H1 (cell line): ENCODE measurements around the gene EPHA10. TPM values are rescaled to one million over a fixed set of nuclear protein-coding genes. Genes with fewer than 3 reads are reported as not detected.
A peak's percentile ranks its signal among the peaks of the same experiment; 100 is the strongest.

Source experiments
- CBX8 ChIP-seq: fragments of 300-800, 300-1000 bp; sonication (generic); IDR thresholded peaks from 2 replicates; pipeline ENCODE4 v1.7.1; 2016; ENCODE audit warnings: low read depth, low read length, borderline replicate concordance
- CEBPB ChIP-seq: IDR thresholded peaks from 2 replicates; pipeline ENCODE4 v1.6.1; 2012; ENCODE audit warnings: low read depth, low read length
- CHD1 ChIP-seq: IDR thresholded peaks from 2 replicates; pipeline ENCODE4 v1.6.1; 2012; ENCODE audit warnings: low read depth, low read length, improper control_type of control experiment
- CHD7 ChIP-seq: fragments of 300-600 bp; sonication (generic); IDR thresholded peaks from 2 replicates; pipeline ENCODE4 v1.7.1; 2012; ENCODE audit warnings: low read length, moderate library complexity, mild to moderate bottlenecking, inconsistent platforms; ENCODE audit not compliant: insufficient replicate concordance
- EGR1 ChIP-seq: IDR thresholded peaks from 2 replicates; pipeline ENCODE4 v1.6.1; 2011; ENCODE audit warnings: low read depth, low read length, borderline replicate concordance
- GTF2F1 ChIP-seq: IDR thresholded peaks from 2 replicates; pipeline ENCODE4 v1.6.1; 2012; ENCODE audit warnings: low read depth, low read length, improper control_type of control experiment, borderline replicate concordance
- POLR2A ChIP-seq, 2 experiments: IDR thresholded peaks; 1 replicate in 1 of 2; 2 replicates in 1 of 2; pipeline ENCODE4 v1.6.1; 2011; ENCODE audit warnings: low read depth in 2 of 2, low read length in 2 of 2, mild to moderate bottlenecking in 2 of 2; ENCODE audit errors: control extremely low read depth in 1 of 2
- POLR2AphosphoS5 ChIP-seq: IDR thresholded peaks from 2 replicates; pipeline ENCODE4 v1.6.1; 2011; ENCODE audit warnings: low read depth, low read length
- RAD21 ChIP-seq, 2 experiments: IDR thresholded peaks in 1 of 2; conservative IDR thresholded peaks in 1 of 2; 2 replicates each; pipeline ENCODE4 v1.6.1; 2011; ENCODE audit warnings: low read depth in 2 of 2, low read length in 2 of 2, improper control_type of control experiment in 1 of 2, inconsistent platforms in 1 of 2, mild to moderate bottlenecking in 1 of 2, moderate library complexity in 1 of 2
- SP1 ChIP-seq: IDR thresholded peaks from 2 replicates; pipeline ENCODE4 v1.6.1; 2011; ENCODE audit warnings: low read depth, low read length
- TBP ChIP-seq: IDR thresholded peaks from 2 replicates; pipeline ENCODE4 v1.6.1; 2011; ENCODE audit warnings: low read depth, low read length, improper control_type of control experiment
- TEAD4 ChIP-seq: IDR thresholded peaks from 2 replicates; pipeline ENCODE4 v1.6.1; 2012; ENCODE audit warnings: low read depth, low read length, inconsistent platforms, mixed read lengths
- YY1 ChIP-seq: IDR thresholded peaks from 2 replicates; pipeline ENCODE4 v1.6.1; 2011; ENCODE audit warnings: low read depth, mild to moderate bottlenecking, low read length
- polyA plus RNA-seq, 7 experiments: library from polyadenylated mRNA; depleted of rRNA in 3 of 7; stranded (reverse) in 5 of 7; unstranded in 2 of 7; fragments of >200 nt in 5 of 7; fragments of 200-250 nt in 2 of 7; gene quantifications; 1 replicate in 5 of 7; 2 replicates in 1 of 7; 4 replicates in 1 of 7; pipeline versions ENCODE4 v1.2.1 to v1.2.3, GENCODE V29; 2011 to 2013; ENCODE audit warnings: missing spikeins in 2 of 7, mixed read lengths in 2 of 7
- total RNA-seq: library from RNA; stranded (reverse); fragmentation: NEBNext Ultra II Directional; extraction: Animal tissue kit (Norgen Biotek cat#: 25700); gene quantifications from 2 replicates; pipeline ENCODE4 v1.2.1, GENCODE V29; 2021

The EPHA10 gene
- total and polyA plus RNA-seq, 2 of the 8 experiments (the other 6 are each of a cell fraction or from before 2014, with no cell fraction given), result 0.54 to 1.0 TPM

- TF ChIP-seq CHD7 (no peak), GTF2F1 (no peak), TBP (no peak), POLR2AphosphoS5 (no peak), CEBPB (no peak), RAD21 (IDR thresholded peaks at IDR 0.05 in 1 of 2, conservative IDR thresholded peaks at IDR 0.05 in 1 of 2; ENCODE audit: low read depth in 2 of 2, low read length in 2 of 2) (0 out of 4 replicates have a peak, but pooled peaks of 1 of the 2 experiments have one; percentile 9), TEAD4 (peak; percentile 87), CHD1 (no peak), SP1 (peak; percentile 25; the same call in 1 of the 2 replicates), EGR1 (peak; percentile 7; the same call in 1 of the 2 replicates), YY1 (no peak), CBX8 (no peak), POLR2A (IDR thresholded peaks at IDR 0.05; ENCODE audit: control extremely low read depth in 1 of 2, low read depth in 2 of 2, low read length in 2 of 2) (no peak)
These were observed 500 bp downstream of the EPHA10 start (continued) for GRCh38 chr1:37764414-37764825.
